ENCODE measurements around the gene HEG1. TPM values are rescaled to one million over a fixed set of nuclear protein-coding genes. Genes with fewer than 3 reads are reported as not detected.

The HEG1 gene
- total RNA-seq, 1 donor: 114 TPM

DNA sequence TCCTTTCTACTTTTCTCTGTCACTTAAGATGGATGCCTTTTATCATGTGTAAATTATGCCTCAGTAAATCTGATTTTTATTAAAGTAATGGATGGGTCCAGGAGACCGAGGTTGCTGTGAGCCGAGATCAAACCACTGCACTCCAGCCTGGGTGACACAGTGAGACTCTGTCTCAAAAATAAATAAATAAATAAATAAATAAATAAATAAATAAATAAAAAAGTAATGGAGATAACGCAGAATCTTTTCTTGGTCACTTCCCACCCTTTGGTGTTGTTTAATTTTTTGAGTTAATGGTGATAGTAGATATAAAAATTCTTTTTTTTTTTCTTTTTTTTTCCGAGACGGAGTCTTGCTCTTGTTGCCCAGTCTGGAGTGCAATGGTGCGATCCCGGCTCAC, 77.2 kb downstream of the HEG1 start:
- TF ChIP-seq, protein P1, sequence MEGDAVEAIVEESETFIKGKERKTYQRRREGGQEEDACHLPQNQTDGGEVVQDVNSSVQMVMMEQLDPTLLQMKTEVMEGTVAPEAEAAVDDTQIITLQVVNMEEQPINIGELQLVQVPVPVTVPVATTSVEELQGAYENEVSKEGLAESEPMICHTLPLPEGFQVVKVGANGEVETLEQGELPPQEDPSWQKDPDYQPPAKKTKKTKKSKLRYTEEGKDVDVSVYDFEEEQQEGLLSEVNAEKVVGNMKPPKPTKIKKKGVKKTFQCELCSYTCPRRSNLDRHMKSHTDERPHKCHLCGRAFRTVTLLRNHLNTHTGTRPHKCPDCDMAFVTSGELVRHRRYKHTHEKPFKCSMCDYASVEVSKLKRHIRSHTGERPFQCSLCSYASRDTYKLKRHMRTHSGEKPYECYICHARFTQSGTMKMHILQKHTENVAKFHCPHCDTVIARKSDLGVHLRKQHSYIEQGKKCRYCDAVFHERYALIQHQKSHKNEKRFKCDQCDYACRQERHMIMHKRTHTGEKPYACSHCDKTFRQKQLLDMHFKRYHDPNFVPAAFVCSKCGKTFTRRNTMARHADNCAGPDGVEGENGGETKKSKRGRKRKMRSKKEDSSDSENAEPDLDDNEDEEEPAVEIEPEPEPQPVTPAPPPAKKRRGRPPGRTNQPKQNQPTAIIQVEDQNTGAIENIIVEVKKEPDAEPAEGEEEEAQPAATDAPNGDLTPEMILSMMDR (IDR thresholded peaks at IDR 0.05; ENCODE audit: extremely low read depth, low read depth, low read length): no peak
- Histone ChIP-seq H3K27ac (ENCODE audit: low read depth, low read length) (no peak overlapping the region), H3K4me3 (ENCODE audit: insufficient read depth, low read length) (no peak overlapping the region), H3K27me3 (ENCODE audit: insufficient read depth, low read length) (no peaks in the 10 kb centered on the region), H3K79me2 (ENCODE audit: insufficient read depth, low read length) (no peaks in the 10 kb centered on the region), H3K9me3 (ENCODE audit: low read depth, low read length) (no peaks in the 10 kb centered on the region), H2AFZ (ENCODE audit: low read length) (no peak overlapping the region), H3K4me1 (ENCODE audit: insufficient read depth, low read length) (no peaks in the 10 kb centered on the region), H4K20me1 (ENCODE audit: insufficient read depth, low read length) (peaks cover 7% of the 10 kb centered on the region), H3K36me3 (ENCODE audit: insufficient read depth, low read length) (peaks cover 76% of the 10 kb centered on the region), H3K4me2 (ENCODE audit: insufficient read depth, low read length) (no peak overlapping the region)
- DNase-seq (ENCODE audit: insufficient read length, low spot score, missing footprints): no peak

DNA sequence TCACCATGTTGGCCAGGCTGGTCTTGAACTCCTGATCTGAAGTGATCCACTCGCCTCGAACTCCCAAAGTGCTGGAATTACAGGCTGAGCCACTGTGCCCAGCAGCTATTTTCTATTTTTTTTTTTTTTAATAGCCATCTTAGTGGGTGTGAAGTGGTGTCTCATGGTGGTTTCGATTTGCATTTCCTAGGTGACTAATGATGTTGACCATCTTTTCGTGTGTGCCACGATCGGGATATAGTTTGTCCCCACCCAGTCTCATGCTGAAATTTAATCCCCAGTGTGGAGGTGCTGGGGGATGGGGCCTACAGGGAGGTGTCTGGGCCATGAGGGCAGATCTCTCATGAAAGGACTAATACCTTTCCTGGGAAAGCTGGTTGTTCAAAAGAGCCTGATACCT, 79.4 kb downstream of the HEG1 start:
- H3K79me2 ChIP-seq (ENCODE audit: insufficient read depth, low read length): no peaks in the 10 kb centered on the region
- TF ChIP-seq, protein P1 (IDR thresholded peaks at IDR 0.05; ENCODE audit: extremely low read depth, low read depth, low read length): no peak
- H3K4me1 ChIP-seq (ENCODE audit: insufficient read depth, low read length): no peaks in the 10 kb centered on the region
- H3K4me3 ChIP-seq (ENCODE audit: insufficient read depth, low read length): no peak overlapping the region
- no peak for DNase-seq (ENCODE audit: insufficient read length, low spot score, missing footprints)
- no peaks in the 10 kb centered on the region for H3K9me3 ChIP-seq (ENCODE audit: low read depth, low read length)
- H3K27ac ChIP-seq (ENCODE audit: low read depth, low read length): no peak overlapping the region
- H3K36me3 ChIP-seq (ENCODE audit: insufficient read depth, low read length): peaks cover 82% of the 10 kb centered on the region
- peaks cover 3% of the 10 kb centered on the region for H4K20me1 ChIP-seq (ENCODE audit: insufficient read depth, low read length)
- H3K4me2 ChIP-seq (ENCODE audit: insufficient read depth, low read length): no peak overlapping the region
- H3K27me3 ChIP-seq (ENCODE audit: insufficient read depth, low read length): no peaks in the 10 kb centered on the region
- H2AFZ ChIP-seq (ENCODE audit: low read length): no peak overlapping the region

DNA sequence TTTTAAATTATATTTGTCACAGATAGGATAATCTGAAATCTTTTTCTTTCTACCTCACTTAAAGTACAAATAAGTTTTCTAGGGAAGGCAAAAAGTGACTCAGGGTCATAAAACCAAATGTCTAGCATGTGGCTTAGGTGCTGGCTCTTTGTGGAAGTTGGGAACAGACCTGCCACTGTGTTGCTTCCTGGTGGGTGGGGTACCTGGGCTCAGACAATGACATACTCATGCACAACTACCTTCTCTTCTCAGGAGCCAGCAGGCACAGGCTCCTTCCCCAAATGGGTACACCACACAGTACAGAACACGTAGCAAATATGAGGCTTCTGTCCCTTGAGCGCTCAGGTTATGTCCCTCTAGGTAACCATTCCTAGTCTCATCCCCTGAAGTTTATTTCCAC, 81.1 kb downstream of the HEG1 start:
- H3K4me3 ChIP-seq (ENCODE audit: insufficient read depth, low read length): no peak overlapping the region
- no peaks in the 10 kb centered on the region for H3K27me3 ChIP-seq (ENCODE audit: insufficient read depth, low read length)
- DNase-seq (ENCODE audit: insufficient read length, low spot score, missing footprints): no peak
- H2AFZ ChIP-seq (ENCODE audit: low read length): no peak overlapping the region
- TF ChIP-seq, protein P1 (IDR thresholded peaks at IDR 0.05; ENCODE audit: extremely low read depth, low read depth, low read length): no peak
- H3K27ac ChIP-seq (ENCODE audit: low read depth, low read length): no peak overlapping the region
- H3K36me3 ChIP-seq (ENCODE audit: insufficient read depth, low read length): peaks cover 83% of the 10 kb centered on the region
- H3K9me3 ChIP-seq (ENCODE audit: low read depth, low read length): no peaks in the 10 kb centered on the region
- no peaks in the 10 kb centered on the region for H3K4me1 ChIP-seq (ENCODE audit: insufficient read depth, low read length)
- peaks cover 5% of the 10 kb centered on the region for H4K20me1 ChIP-seq (ENCODE audit: insufficient read depth, low read length)
- H3K79me2 ChIP-seq (ENCODE audit: insufficient read depth, low read length): no peaks in the 10 kb centered on the region
- H3K4me2 ChIP-seq (ENCODE audit: insufficient read depth, low read length): no peak overlapping the region

DNA sequence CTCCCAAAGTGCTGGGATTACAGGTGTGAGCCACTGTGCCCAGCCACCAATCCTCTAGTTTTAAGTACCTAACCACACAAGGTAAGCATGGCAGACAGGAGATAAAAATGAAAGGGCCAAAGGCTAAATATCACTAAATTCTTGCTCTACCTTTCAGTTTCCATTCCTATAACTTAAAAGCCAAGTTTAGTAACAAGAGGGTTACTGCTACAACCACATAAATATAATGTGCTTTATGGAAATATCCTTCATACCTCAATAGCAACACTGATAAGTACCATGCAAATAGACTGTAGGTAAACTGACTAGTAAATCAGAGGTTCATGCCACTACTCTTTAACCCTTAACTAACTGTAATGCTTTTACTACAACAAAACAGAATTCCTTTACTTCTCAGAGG, 82.5 kb downstream of the HEG1 start:
- no peaks in the 10 kb centered on the region for H3K79me2 ChIP-seq (ENCODE audit: insufficient read depth, low read length)
- peaks cover 5% of the 10 kb centered on the region for H4K20me1 ChIP-seq (ENCODE audit: insufficient read depth, low read length)
- H3K4me2 ChIP-seq (ENCODE audit: insufficient read depth, low read length): no peak overlapping the region
- H3K4me1 ChIP-seq (ENCODE audit: insufficient read depth, low read length): no peaks in the 10 kb centered on the region
- H3K36me3 ChIP-seq (ENCODE audit: insufficient read depth, low read length): peaks cover 90% of the 10 kb centered on the region
- no peaks in the 10 kb centered on the region for H3K9me3 ChIP-seq (ENCODE audit: low read depth, low read length)
- no peak for DNase-seq (ENCODE audit: insufficient read length, low spot score, missing footprints)
- TF ChIP-seq, protein P1 (IDR thresholded peaks at IDR 0.05; ENCODE audit: extremely low read depth, low read depth, low read length): no peak
- no peak overlapping the region for H2AFZ ChIP-seq (ENCODE audit: low read length)
- H3K27me3 ChIP-seq (ENCODE audit: insufficient read depth, low read length): no peaks in the 10 kb centered on the region
- H3K4me3 ChIP-seq (ENCODE audit: insufficient read depth, low read length): no peak overlapping the region
- H3K27ac ChIP-seq (ENCODE audit: low read depth, low read length): no peak overlapping the region
